HT1080 (cell line): ENCODE measurements around the gene NPY1R. TPM values are rescaled to one million over a fixed set of nuclear protein-coding genes. Genes with fewer than 3 reads are reported as not detected.

ENCODE experiments used
- DNase-seq: peaks from one replicate; pipeline ENCODE4 v3.0.0-alpha.2; 2015; ENCODE audit warnings: low read depth
- total RNA-seq: library from RNA; depleted of rRNA; stranded (reverse); fragments of >200 nt; shearing (Covaris generic); gene quantifications from 2 replicates; pipeline ENCODE4 v1.2.3, GENCODE V29; 2014; rRNA removed

The NPY1R gene
- total RNA-seq, 1 experiment from 2014 or later = 0.27 TPM

DNA sequence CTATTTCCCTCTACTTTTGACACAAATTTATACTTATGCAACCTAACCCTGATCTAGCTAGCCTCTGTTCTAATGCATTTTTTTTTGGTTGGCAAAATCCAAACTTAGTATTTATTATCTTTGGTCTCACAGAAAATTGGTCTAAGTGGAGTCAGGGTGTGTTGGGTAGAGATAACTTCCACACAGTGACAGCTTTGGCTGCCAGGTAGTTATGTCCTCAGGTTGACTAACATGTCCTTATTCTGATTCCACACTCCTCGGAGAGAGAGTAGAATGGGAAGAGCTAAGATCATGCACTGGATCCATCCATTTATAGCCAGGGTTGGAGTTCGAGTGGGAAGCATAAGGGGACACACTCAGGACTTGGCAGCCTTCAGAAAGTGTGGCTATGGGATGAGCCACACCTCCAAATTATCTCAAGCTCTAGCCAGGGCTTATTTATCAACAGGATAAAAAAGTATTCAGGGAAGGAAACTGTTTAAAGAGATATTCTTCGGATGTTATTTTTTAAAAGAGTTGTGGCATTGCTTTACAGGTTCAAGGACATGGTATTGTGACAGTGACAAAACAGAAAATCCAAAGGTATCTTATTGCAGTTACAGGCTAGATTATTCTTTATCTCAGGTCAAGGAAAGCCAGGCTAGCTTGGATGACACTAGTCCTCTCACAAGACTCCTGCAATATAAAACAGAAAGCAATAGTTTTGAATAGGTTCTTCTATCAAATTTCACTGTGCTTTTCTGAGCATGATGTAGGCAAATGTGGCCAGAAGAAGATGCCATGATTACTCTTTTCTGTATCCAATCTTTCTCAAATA lies 51.5 kb downstream of the NPY1R start:
- no peak for DNase-seq

DNA sequence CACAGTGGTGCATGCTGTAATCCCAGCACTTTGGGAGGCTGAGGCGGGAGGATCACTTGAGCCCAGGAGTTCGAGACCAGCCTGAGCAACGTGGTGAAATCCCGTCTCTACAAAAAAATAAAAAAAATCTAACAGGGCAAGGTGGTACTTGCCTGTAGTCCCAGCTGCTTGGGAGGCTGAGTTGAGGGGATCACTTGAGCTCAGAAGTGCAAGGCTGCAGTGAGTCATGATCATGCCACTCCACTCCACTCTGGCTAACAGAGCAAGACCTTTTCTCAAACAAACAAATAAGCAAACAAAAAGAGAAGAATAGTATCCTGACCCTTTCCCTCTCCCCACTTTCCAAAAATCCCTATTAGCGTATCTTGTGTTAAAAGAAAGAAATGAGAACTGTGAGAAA lies 52.7 kb downstream of the NPY1R start:
- no peak for DNase-seq

DNA sequence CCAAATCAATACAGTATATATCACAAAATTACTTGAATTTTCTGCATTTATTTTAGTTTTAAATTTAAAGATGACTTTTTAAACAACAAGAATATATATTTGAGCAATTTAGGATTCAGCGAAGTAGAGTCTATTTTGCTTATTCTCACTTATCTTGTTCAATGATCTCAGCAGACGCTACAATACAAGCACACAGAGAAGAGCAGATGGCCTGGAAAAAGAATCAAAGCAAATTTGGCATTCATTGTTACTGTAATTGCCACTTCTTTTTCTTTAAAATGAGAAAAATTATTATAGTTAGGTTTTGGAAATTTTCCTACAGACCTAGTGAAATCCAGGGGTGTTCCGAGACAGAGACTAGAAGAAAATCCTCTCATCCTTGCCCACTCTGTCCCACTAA lies 57.5 kb downstream of the NPY1R start:
- DNase-seq = no peak

Other genes with a start within 250 kb of the NPY1R start
- 9.5 and 20.4 TPM in 2 replicates for gene NAF1, start 165.7 kb downstream of the NPY1R start, total RNA-seq
- 0.20 TPM in 1 of 2 replicates, not detected in the other for gene NPY5R, start 11.3 kb upstream of the NPY1R start, total RNA-seq
- gene TKTL2, start 141.2 kb upstream of the NPY1R start, total RNA-seq = not detected in 2 replicates
- 56.3 and 67.1 TPM in 2 replicates for gene TMA16, start 162.1 kb upstream of the NPY1R start, total RNA-seq